Daoy (cell line): Measurements from ENCODE around the gene VDR. TPM values are rescaled to one million over a fixed set of nuclear protein-coding genes. Genes with fewer than 3 reads are reported as not detected.
A peak's percentile ranks its signal among the peaks of the same experiment; 100 is the strongest.

Experiments
- DNase-seq: peaks from one replicate; pipeline ENCODE4 v3.0.0-alpha.2; 2015; ENCODE audit warnings: low read depth
- total RNA-seq: library from RNA; depleted of rRNA; stranded (reverse); fragments of >200 nt; shearing (Covaris generic); gene quantifications from 2 replicates; pipeline ENCODE4 v1.2.3, GENCODE V29; 2014

Gene VDR
- total RNA-seq, 1 experiment from 2014 or later: 10.1 TPM

- no peak for DNase-seq
Observed at GRCh38 chr12:47892819-47893218, 12.0 kb downstream of the VDR start.

- no peak for DNase-seq
Observed at GRCh38 chr12:47891356-47891755, 13.4 kb downstream of the VDR start.

GRCh38 chr12:47889040-47889439 is 15.8 kb downstream of the VDR start:
- no peak for DNase-seq

GRCh38 chr12:47888153-47888819 is 16.5 kb downstream of the VDR start:
- DNase-seq: no peak

- DNase-seq: no peak
Observed at GRCh38 chr12:47887529-47887928, 17.3 kb downstream of the VDR start.

- no peak for DNase-seq
Observed at GRCh38 chr12:47886510-47887240, 18.1 kb downstream of the VDR start.

GRCh38 chr12:47885566-47885965 is 19.2 kb downstream of the VDR start:
- DNase-seq: no peak

GRCh38 chr12:47885012-47885501 is 19.7 kb downstream of the VDR start:
- no peak for DNase-seq

GRCh38 chr12:47884501-47884900 is 20.3 kb downstream of the VDR start:
- no peak for DNase-seq

GRCh38 chr12:47883663-47884195 is 21.1 kb downstream of the VDR start:
- no peak for DNase-seq

- DNase-seq: peak; percentile 51
Observed at GRCh38 chr12:47882781-47883546, 21.8 kb downstream of the VDR start.

GRCh38 chr12:47881826-47882427 is 22.9 kb downstream of the VDR start:
- DNase-seq: peak; percentile 66

GRCh38 chr12:47881051-47881450 is 23.7 kb downstream of the VDR start:
- DNase-seq: no peak

GRCh38 chr12:47878918-47879481 is 25.8 kb downstream of the VDR start:
- DNase-seq: no peak

- DNase-seq: no peak
Observed at GRCh38 chr12:47878293-47878917, 26.4 kb downstream of the VDR start.

- no peak for DNase-seq
Observed at GRCh38 chr12:47877081-47877480, 27.7 kb downstream of the VDR start.

GRCh38 chr12:47876440-47876960 is 28.3 kb downstream of the VDR start:
- no peak for DNase-seq

GRCh38 chr12:47875746-47876439 is 28.9 kb downstream of the VDR start:
- no peak for DNase-seq

GRCh38 chr12:47874316-47874715 is 30.5 kb downstream of the VDR start:
- DNase-seq: no peak

GRCh38 chr12:47870175-47870781 is 34.5 kb downstream of the VDR start:
- DNase-seq: no peak
